ENCODE results near the gene PRRC2B. TPM values are rescaled to one million over a fixed set of nuclear protein-coding genes. Genes with fewer than 3 reads are reported as not detected.
"Not testable (repeated sequence)": the region's sequence is repeated elsewhere in the genome, so short reads cannot be mapped to it uniquely, and the experiment has no call there.

PRRC2B gene
- 42.1 TPM for polyA plus RNA-seq (2012; ENCODE audit: low read depth, missing spikeins)

GRCh38 chr9:131393622-131394463 lies at the start of gene PRRC2B:
Gene PRRC2B (plus strand): TSS chr9:131394086. CDS start chr9:131430145, 36,059 bp downstream.
- no peak for TF ChIP-seq PAX5 (IDR thresholded peaks at IDR 0.05; ENCODE audit: insufficient read depth, low read length, severe bottlenecking)
- TF ChIP-seq POLR2AphosphoS5 (IDR thresholded peaks at IDR 0.05; ENCODE audit: low read depth, low read length): 0 out of 2 replicates have a peak, but pooled peaks have one; percentile 28
- no peak for TF ChIP-seq SPI1 (IDR thresholded peaks at IDR 0.05; ENCODE audit: low read depth, low read length)
- peak; percentile 41 for TF ChIP-seq TAF1 (IDR thresholded peaks at IDR 0.05; ENCODE audit: low read depth, low read length)
- TF ChIP-seq POLR2A (IDR thresholded peaks at IDR 0.05; ENCODE audit: low read depth, low read length): peak; percentile 76
- no peak for TF ChIP-seq POU2F2 (IDR thresholded peaks at IDR 0.05; ENCODE audit: low read depth, low read length)
- DNase-seq (ENCODE audit: insufficient read length, low spot score): peak; percentile 94
- FAIRE-seq: no peak

- FAIRE-seq; DNase-seq (ENCODE audit: insufficient read length, low spot score): not testable (repeated sequence)
These were observed 48.9 kb upstream of the PRRC2B start for GRCh38 chr9:131344931-131345535.

- no peak for DNase-seq (ENCODE audit: insufficient read length, low spot score)
- TF ChIP-seq PAX5 (IDR thresholded peaks at IDR 0.05; ENCODE audit: insufficient read depth, low read length, severe bottlenecking): no peak
- no peak for TF ChIP-seq POLR2AphosphoS5 (IDR thresholded peaks at IDR 0.05; ENCODE audit: low read depth, low read length)
- no peak for TF ChIP-seq TAF1 (IDR thresholded peaks at IDR 0.05; ENCODE audit: low read depth, low read length)
- no peak for TF ChIP-seq POLR2A (IDR thresholded peaks at IDR 0.05; ENCODE audit: low read depth, low read length)
- no peak for TF ChIP-seq POU2F2 (IDR thresholded peaks at IDR 0.05; ENCODE audit: low read depth, low read length)
- no peak for TF ChIP-seq SPI1 (IDR thresholded peaks at IDR 0.05; ENCODE audit: low read depth, low read length)
- FAIRE-seq: no peak
These were observed 47.3 kb upstream of the PRRC2B start for GRCh38 chr9:131346559-131346958.

DNA sequence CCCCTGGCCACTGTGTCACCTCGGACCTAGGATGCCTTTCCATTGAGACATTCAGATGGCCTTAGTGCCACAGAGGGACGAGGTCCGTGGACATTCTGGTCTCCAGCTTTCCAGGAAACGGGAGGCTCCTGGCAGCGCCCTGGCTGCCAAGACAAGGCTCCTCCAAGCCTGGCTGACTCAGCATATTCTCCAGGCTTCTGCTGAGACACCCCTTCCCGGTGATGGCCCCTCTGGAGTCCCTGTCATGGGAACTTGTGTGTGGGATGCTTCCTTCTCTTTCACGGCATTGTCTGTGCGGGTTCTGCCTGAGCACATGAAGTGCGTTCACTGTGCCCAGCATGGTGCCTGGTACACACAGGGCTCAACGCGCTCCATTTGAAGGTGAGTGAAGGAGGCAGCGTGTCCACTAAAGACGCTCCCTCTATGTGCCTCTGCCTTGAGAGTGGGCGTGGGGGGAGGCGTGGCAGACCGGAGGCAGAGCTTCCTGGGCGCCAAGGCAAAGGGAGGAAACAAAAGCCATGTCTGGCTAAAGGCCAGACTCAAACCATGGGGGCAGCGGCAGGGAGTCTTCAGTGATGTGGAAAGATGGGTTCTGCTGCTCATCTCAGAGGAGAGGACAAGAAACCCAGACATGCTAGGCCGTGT lies 46.4 kb upstream of the PRRC2B start:
- TF ChIP-seq POLR2AphosphoS5 (IDR thresholded peaks at IDR 0.05; ENCODE audit: low read depth, low read length) (no peak), SPI1 (IDR thresholded peaks at IDR 0.05; ENCODE audit: low read depth, low read length) (no peak), POU2F2 (IDR thresholded peaks at IDR 0.05; ENCODE audit: low read depth, low read length) (no peak), PAX5 (IDR thresholded peaks at IDR 0.05; ENCODE audit: insufficient read depth, low read length, severe bottlenecking) (no peak), POLR2A (IDR thresholded peaks at IDR 0.05; ENCODE audit: low read depth, low read length) (no peak), TAF1 (IDR thresholded peaks at IDR 0.05; ENCODE audit: low read depth, low read length) (no peak)
- DNase-seq (ENCODE audit: insufficient read length, low spot score): no peak
- no peak for FAIRE-seq

GRCh38 chr9:131348631-131349521 lies 45.0 kb upstream of the PRRC2B start:
- FAIRE-seq (no peak), DNase-seq (ENCODE audit: insufficient read length, low spot score) (no peak)
- TF ChIP-seq PAX5 (IDR thresholded peaks at IDR 0.05; ENCODE audit: insufficient read depth, low read length, severe bottlenecking): no peak
- no peak for TF ChIP-seq TAF1 (IDR thresholded peaks at IDR 0.05; ENCODE audit: low read depth, low read length)

GRCh38 chr9:131349522-131349880 lies 44.4 kb upstream of the PRRC2B start:
- FAIRE-seq (no peak), DNase-seq (ENCODE audit: insufficient read length, low spot score) (no peak)
- TF ChIP-seq POLR2A (IDR thresholded peaks at IDR 0.05; ENCODE audit: low read depth, low read length) (no peak), SPI1 (IDR thresholded peaks at IDR 0.05; ENCODE audit: low read depth, low read length) (no peak), POU2F2 (IDR thresholded peaks at IDR 0.05; ENCODE audit: low read depth, low read length) (no peak), PAX5 (IDR thresholded peaks at IDR 0.05; ENCODE audit: insufficient read depth, low read length, severe bottlenecking) (no peak), POLR2AphosphoS5 (IDR thresholded peaks at IDR 0.05; ENCODE audit: low read depth, low read length) (no peak)

DNA sequence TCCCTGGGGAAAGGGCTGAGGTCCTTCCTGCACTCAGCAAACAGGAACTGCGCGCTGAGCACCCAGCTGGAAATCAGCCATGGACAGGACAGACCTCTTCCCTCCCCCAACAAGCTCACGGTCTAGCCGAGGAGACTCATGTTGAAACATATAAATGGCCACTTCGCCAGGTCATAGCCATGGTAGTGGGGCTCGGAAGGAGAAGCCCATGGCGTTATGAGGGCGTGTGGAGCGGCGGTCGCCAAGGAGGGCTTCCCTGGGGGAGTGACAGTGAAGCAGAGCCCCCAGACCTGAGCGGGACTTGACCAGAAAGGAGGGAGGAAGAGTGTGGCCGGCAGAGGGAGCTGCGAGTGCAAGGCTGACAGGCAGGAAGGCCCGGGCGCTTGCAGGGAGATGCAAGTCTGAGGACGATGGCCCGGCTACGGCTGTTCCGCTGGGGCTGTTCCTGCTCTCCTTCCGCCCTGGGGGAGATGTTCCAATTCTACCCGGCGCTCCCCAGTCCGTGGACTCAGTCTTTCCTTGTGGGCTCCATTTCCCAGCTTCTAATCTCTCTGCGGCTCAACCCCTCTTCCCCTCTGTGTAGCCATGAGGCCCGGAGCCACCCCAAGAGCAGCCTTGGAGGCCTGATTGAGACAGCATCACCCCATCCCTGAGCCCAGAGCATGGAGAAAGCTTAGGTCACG lies 43.9 kb upstream of the PRRC2B start:
- FAIRE-seq: peak; percentile 95
- TF ChIP-seq POU2F2 (IDR thresholded peaks at IDR 0.05; ENCODE audit: low read depth, low read length) (0 out of 2 replicates have a peak, but pooled peaks have one; percentile 24), POLR2A (IDR thresholded peaks at IDR 0.05; ENCODE audit: low read depth, low read length) (no peak)
- DNase-seq (ENCODE audit: insufficient read length, low spot score): peak; percentile 90

DNA sequence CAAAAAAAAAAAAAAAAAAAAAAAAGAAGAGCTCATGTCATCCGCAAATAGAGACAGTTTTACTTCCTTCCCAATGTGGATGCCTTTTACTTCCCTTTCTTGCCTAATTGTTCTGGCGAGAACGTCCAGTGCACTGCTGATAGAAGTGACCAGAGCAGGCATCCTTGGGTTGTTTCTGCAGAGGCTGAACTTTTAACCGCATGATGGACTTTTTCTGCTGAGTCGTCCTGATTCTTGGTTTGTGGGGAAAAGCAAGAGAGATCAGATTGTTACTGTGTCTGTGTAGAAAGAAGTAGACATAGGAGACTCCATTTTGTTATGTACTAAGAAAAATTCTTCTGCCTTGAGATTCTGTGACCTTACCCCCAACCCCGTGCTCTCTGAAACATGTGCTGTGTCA lies 37.4 kb upstream of the PRRC2B start:
- not testable (repeated sequence) for DNase-seq (ENCODE audit: insufficient read length, low spot score)

DNA sequence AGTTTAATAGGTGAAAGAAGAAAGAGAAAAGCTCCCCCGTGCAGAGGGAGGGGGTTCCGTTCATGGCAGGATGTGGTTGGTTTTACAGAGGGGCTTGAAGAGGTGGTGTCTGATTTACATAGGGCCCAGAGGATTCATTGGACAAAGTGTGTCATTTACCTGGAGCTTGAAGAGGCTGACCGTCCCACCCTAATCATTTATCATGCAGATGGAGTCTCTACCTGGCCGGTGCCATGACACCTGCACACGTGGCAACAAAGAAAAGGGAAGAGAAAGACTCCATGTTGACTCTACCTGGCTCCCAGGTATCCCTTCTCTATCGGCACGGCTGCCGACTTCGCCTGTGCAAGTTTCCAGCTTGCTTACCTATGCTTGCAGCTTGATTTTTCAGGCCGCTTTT lies 35.3 kb upstream of the PRRC2B start:
- TF ChIP-seq POLR2A (IDR thresholded peaks at IDR 0.05; ENCODE audit: low read depth, low read length) (no peak), POU2F2 (IDR thresholded peaks at IDR 0.05; ENCODE audit: low read depth, low read length) (no peak)
- FAIRE-seq: no peak
- no peak for DNase-seq (ENCODE audit: insufficient read length, low spot score)

More for the DNA sequence above, 37.4 kb upstream of the PRRC2B start:
- not testable (repeated sequence) for FAIRE-seq

All from GM12891 (cell line).